Transverse colon (tissue), 4 donors: ENCODE results near the gene CLEC2D. TPM values are rescaled to one million over a fixed set of nuclear protein-coding genes. Genes with fewer than 3 reads are reported as not detected.

Experiments used
- DNase-seq: peaks from one replicate; pipeline ENCODE4 v3.0.0-alpha.2; 2019
- H3K27ac ChIP-seq, 4 donors: fragments of 200-600 bp; sonication (generic); 2 replicates each; pipeline ENCODE4 v1.5.1; 2016 to 2018; ENCODE audit warnings: inconsistent platforms in 4 of 4
- H3K27me3 ChIP-seq: fragments of 200-600 bp; sonication (generic); 2 replicates; pipeline ENCODE4 v1.5.1; 2017; ENCODE audit warnings: inconsistent platforms
- H3K36me3 ChIP-seq, 4 donors: fragments of 200-600 bp; sonication (generic); 2 replicates each; pipeline ENCODE4 v1.5.1; 2017 to 2019; ENCODE audit warnings: inconsistent platforms in 4 of 4
- H3K4me1 ChIP-seq, 4 donors: fragments of 200-600 bp; sonication (generic); 2 replicates each; pipeline ENCODE4 v1.5.1; 2017 to 2020; ENCODE audit warnings: inconsistent platforms in 4 of 4
- H3K4me3 ChIP-seq, 4 donors: fragments of 200-600 bp; sonication (generic); 1 replicate in 1 of 4; 2 replicates in 3 of 4; pipeline versions ENCODE4 v1.5.1 to v1.6.1; 2017 to 2019; ENCODE audit warnings: inconsistent platforms in 4 of 4
- H3K9me3 ChIP-seq, 2 donors: fragments of 200-600 bp; sonication (generic); 2 replicates each; pipeline ENCODE4 v1.5.1; 2017 to 2019; ENCODE audit warnings: inconsistent platforms in 2 of 2
- CTCF ChIP-seq, 5 experiments: fragments of 200-600 bp in 3 of 5; fragments of 450-650 bp in 2 of 5; sonication (generic) in 3 of 5; IDR thresholded peaks; 1 replicate in 2 of 5; 2 replicates in 3 of 5; pipeline ENCODE4 v1.5.1; 2016 to 2017; ENCODE audit warnings: antibody characterized with exemption in 5 of 5, inconsistent platforms in 3 of 5, mild to moderate bottlenecking in 2 of 5, moderate library complexity in 1 of 5
- EP300 ChIP-seq: sonication (generic); formaldehyde crosslinking; IDR thresholded peaks from one replicate; pipeline ENCODE4 v1.6.1; 2017; ENCODE audit warnings: antibody characterized with exemption, low read depth
- POLR2A ChIP-seq: fragments of 450-650 bp; IDR thresholded peaks from one replicate; pipeline ENCODE4 v1.6.1; 2016; ENCODE audit warnings: antibody characterized with exemption, mild to moderate bottlenecking, moderate library complexity
- POLR2AphosphoS5 ChIP-seq, 3 donors: sonication (generic); formaldehyde crosslinking; IDR thresholded peaks; one replicate each; pipeline ENCODE4 v1.6.1; 2016; ENCODE audit warnings: antibody characterized with exemption in 3 of 3
- WGBS, 2 donors: methylation state at CpG; one replicate each; pipeline ENCODE4 v1.1.5; 2018; ENCODE audit warnings: low coverage in 1 of 2; 5-methylcytosine and 5-hydroxymethylcytosine counted together
- in situ Hi-C, 4 donors: fragments of 200-750 bp; cut with MboI; loops; one replicate each; pipeline versions ENCODE4 v1.15.0 to v1.15.1; 2017; ENCODE audit warnings: low sequenced_read_pairs in 3 of 4, low pct_ligation_motif_present in 1 of 4, low pct_unique_long_range_greater_than_20kb in 1 of 4
- intact Hi-C: fragments of 100-400 bp; cut with DNase I; formaldehyde crosslinking; loops from one replicate; pipeline ENCODE4 v1.15.1; 2023; ENCODE audit warnings: low total_unique reads
- total RNA-seq, 4 donors: library from RNA; depleted of rRNA; stranded (reverse); fragments of >200 nt; gene quantifications; one replicate each; pipeline ENCODE4 v1.1.0, GENCODE V29; 2016

Gene CLEC2D
- total RNA-seq, 4 donors from 2014 or later, result 5.4 to 23.3 (median 9.3) TPM

GRCh38 chr12:9661720-9662119 is 7.8 kb upstream of the CLEC2D start:
- Histone ChIP-seq H3K9me3 (no peaks in the 10 kb centered on the region), H3K4me3 (no peak overlapping the region), H3K36me3 (peaks cover 0 to 18% (median 5%) of the 10 kb centered on the region in 4 donors), H3K4me1 (no peaks in the 10 kb centered on the region), H3K27ac (no peak overlapping the region), H3K27me3 (no peaks in the 10 kb centered on the region)
- intact Hi-C loops (no loop called here), in situ Hi-C loops (no loop called here)
- TF ChIP-seq CTCF (IDR thresholded peaks at IDR 0.05) (no peak), EP300 (no peak), POLR2A (no peak), POLR2AphosphoS5 (IDR thresholded peaks at IDR 0.05) (no peak)
- no peak for DNase-seq
- WGBS, 2 donors, result 70 to 100% methylated on average over 2 of the region's 2 CpGs

- Histone ChIP-seq H3K27me3 (no peaks in the 10 kb centered on the region), H3K4me3 (no peak overlapping the region), H3K4me1 (no peaks in the 10 kb centered on the region), H3K9me3 (no peaks in the 10 kb centered on the region), H3K36me3 (peaks cover 0 to 16% (median 2%) of the 10 kb centered on the region in 4 donors), H3K27ac (no peak overlapping the region)
- in situ Hi-C loops (no loop called here), intact Hi-C loops (no loop called here)
- DNase-seq, result no peak
- TF ChIP-seq CTCF (IDR thresholded peaks at IDR 0.05) (no peak), EP300 (no peak), POLR2A (no peak), POLR2AphosphoS5 (IDR thresholded peaks at IDR 0.05) (no peak)
Observed at GRCh38 chr12:9662488-9662887, 7.0 kb upstream of the CLEC2D start.

DNA sequence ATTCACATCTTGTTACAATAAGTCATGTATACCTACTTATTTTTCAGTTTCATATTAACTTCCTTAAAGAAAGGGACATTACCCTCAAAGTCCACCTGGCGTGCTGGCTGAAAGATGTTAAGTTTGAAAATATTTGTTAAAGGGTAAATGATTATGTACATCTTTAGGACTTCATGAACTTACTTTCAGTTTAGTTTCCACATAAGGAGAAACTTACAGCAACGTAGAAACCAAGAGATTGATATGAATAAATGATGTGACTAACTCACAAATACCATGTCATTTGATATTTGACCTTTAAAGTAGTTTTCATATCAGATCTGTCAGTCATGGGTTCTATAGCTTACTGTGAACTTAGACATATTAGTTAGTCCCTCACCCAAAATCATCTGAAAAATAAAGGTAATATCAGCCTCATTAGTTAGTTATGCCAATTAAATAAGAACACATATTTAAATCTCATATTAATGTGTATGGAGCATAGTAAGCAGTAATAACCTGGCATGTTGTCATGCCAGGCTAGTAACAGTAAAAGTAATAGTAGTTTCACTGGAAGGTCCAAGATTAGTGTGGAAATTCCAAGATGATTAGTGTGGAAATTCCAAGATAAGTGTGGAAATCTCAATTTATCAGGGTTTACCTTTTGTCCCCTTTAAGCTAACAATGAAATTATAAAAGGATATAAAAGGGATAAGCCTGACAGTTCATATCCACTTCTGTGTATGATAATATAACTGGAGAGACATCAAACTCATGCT is 1.9 kb upstream of the CLEC2D start:
- Histone ChIP-seq H3K27ac (peak overlapping the region in 3 of 4 donors; percentile 2 to 29 (median 2)), H3K9me3 (no peaks in the 10 kb centered on the region), H3K27me3 (no peaks in the 10 kb centered on the region), H3K4me1 (peaks cover 0 to 9% (median 2%) of the 10 kb centered on the region in 4 donors), H3K36me3 (no peaks in the 10 kb centered on the region), H3K4me3 (no peak overlapping the region)
- no peak for DNase-seq
- in situ Hi-C loops (no loop called here), intact Hi-C loops (no loop called here)
- WGBS, 2 donors, result 58 to 74% methylated on average over 2 of the region's 2 CpGs
- no peak for TF ChIP-seq CTCF (IDR thresholded peaks at IDR 0.05)
- TF ChIP-seq POLR2A, result no peak
- no peak for TF ChIP-seq POLR2AphosphoS5 (IDR thresholded peaks at IDR 0.05)
- no peak for TF ChIP-seq EP300

DNA sequence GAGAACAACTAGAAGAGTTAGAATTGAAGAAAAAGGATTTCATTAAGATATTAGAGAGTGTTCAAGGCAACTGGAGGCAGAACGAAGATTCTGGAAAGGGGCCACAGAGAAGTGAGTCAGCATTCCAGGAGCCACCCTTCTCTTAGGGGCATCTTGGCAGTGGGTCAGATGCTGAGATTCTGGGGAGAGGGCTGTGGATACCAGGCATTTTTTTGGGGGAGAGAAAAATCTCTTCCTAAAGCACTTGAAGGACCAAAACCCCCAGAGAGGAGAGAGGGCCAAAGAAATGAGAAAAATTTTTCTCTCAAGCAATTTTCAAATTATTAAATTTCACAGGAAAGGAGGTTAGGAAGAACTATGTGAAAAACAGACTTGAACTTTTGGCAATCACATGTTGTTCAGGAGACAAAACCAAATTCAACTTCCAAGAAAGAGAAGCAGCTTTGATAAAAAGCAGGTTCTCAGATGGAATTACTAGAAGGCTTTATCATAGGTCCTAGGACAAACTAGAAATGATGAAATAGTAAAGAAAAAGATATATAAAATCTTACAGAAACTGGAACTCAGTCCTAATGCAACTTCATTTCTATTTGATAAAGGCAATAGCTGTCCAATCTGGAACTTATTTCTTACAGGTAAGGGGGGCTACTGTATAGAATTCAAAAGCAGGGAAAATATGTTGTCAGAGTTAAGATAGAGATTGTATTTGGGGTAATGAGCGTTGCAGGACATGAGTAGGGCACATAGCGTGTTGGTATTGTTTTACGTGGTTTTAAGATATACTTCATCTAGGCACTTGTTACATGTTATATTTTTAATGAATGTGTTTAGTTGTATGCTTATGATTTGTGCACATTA is 1.1 kb upstream of the CLEC2D start:
- H3K36me3 ChIP-seq, result no peaks in the 10 kb centered on the region
- in situ Hi-C loops (no loop called here), intact Hi-C loops (no loop called here)
- peaks cover 0 to 9% (median 3%) of the 10 kb centered on the region in 4 donors for H3K4me1 ChIP-seq
- H3K9me3 ChIP-seq, result no peaks in the 10 kb centered on the region
- H3K4me3 ChIP-seq, result no peak overlapping the region
- peak overlapping the region in 2 of 4 donors; percentile 2 to 29 for H3K27ac ChIP-seq
- TF ChIP-seq POLR2A (no peak), POLR2AphosphoS5 (IDR thresholded peaks at IDR 0.05) (no peak), CTCF (IDR thresholded peaks at IDR 0.05) (no peak), EP300 (no peak)
- WGBS, 2 donors, result 80 to 89% methylated on average over 4 of the region's 4 CpGs
- DNase-seq, result no peak
- no peaks in the 10 kb centered on the region for H3K27me3 ChIP-seq
